HCT116 (cell line): Measurements from ENCODE around the gene KLF11.

Experiments
- ELF1 ChIP-seq: IDR thresholded peaks from 2 replicates; pipeline ENCODE4 v1.6.1; 2012; ENCODE audit warnings: low read depth, borderline replicate concordance
- SRF ChIP-seq: IDR thresholded peaks from 2 replicates; pipeline ENCODE4 v1.6.1; 2012; ENCODE audit warnings: low read depth
- TF ChIP-seq, protein P1 (sequence below), 3 experiments: fragments of 200-600 bp in 1 of 3; sonication (generic) in 1 of 3; IDR thresholded peaks in 2 of 3; conservative IDR thresholded peaks in 1 of 3; 2 replicates each; pipeline ENCODE4 v1.5.1; 2012 to 2017; ENCODE audit warnings: low read depth in 2 of 3, low read length in 2 of 3, antibody characterized with exemption in 1 of 3, borderline replicate concordance in 1 of 3, control low read depth in 1 of 3, mild to moderate bottlenecking in 1 of 3, mixed read lengths in 1 of 3, mixed run types in 1 of 3, moderate library complexity in 1 of 3; ENCODE audit not compliant: insufficient read depth in 1 of 3

DNA sequence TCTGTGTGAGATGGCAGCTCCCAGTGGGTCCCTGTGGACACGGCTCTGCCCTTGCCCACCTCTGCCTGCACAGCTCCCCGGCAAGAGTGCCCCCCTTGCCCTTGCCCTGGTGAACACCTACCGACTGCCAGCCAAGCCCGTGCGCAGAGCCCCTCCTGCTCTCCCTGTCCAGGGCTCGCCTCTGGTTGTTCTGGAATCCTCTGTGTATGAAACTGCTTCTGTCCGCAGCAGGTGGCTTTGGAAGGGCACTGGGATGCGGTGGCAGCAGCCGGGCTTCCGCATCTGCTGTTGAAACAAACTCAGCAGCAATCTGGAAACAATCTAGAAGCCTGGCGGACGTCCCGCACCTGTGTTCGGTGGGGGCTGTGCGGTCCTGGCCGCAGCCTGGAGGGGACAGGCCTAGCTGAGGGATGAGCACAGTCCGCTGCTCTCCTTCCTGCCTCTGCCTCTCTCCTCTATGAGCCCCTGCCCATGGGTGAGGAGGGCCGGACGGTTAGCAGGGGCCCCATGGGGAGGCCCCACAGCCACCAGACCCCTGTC is 34.0 kb upstream of the KLF11 start:
- TF ChIP-seq SRF (no peak), ELF1 (no peak)
- TF ChIP-seq, protein P1, sequence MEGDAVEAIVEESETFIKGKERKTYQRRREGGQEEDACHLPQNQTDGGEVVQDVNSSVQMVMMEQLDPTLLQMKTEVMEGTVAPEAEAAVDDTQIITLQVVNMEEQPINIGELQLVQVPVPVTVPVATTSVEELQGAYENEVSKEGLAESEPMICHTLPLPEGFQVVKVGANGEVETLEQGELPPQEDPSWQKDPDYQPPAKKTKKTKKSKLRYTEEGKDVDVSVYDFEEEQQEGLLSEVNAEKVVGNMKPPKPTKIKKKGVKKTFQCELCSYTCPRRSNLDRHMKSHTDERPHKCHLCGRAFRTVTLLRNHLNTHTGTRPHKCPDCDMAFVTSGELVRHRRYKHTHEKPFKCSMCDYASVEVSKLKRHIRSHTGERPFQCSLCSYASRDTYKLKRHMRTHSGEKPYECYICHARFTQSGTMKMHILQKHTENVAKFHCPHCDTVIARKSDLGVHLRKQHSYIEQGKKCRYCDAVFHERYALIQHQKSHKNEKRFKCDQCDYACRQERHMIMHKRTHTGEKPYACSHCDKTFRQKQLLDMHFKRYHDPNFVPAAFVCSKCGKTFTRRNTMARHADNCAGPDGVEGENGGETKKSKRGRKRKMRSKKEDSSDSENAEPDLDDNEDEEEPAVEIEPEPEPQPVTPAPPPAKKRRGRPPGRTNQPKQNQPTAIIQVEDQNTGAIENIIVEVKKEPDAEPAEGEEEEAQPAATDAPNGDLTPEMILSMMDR (IDR thresholded peaks at IDR 0.05 in 2 of 3, conservative IDR thresholded peaks at IDR 0.05 in 1 of 3; ENCODE audit: borderline replicate concordance in 1 of 3, insufficient read depth in 1 of 3, low read depth in 2 of 3, low read length in 2 of 3), result no peak
